ENCODE data around the gene CRNKL1. TPM values are rescaled to one million over a fixed set of nuclear protein-coding genes. Genes with fewer than 3 reads are reported as not detected.
A peak's percentile ranks its signal among the peaks of the same experiment; 100 is the strongest.

CRNKL1 gene
- total RNA-seq, 6 experiments from 2014 or later, result 17.5 to 24.0 (median 19.3) TPM

GRCh38 chr20:20022498-20022897 lies 29.8 kb downstream of the CRNKL1 start:
- Mint-ChIP-seq H3K27me3 (ENCODE audit: insufficient read depth) (peaks cover 3% of the 10 kb centered on the region; the same call in 1 of the 2 replicates), H3K4me3 (no peak overlapping the region; the same call in 1 of the 2 replicates), H3K36me3 (ENCODE audit: low read depth) (peaks cover 19% of the 10 kb centered on the region), H3K27ac (peak overlapping the region; percentile 43; the same call in 1 of the 2 replicates), H3K4me1 (ENCODE audit: low read depth) (peaks cover 66% of the 10 kb centered on the region), H3K9me3 (no peaks in the 10 kb centered on the region)
- no peak for TF ChIP-seq CTCF (IDR thresholded peaks at IDR 0.05)
- DNase-seq, result no peak

GRCh38 chr20:20021835-20022234 lies 30.4 kb downstream of the CRNKL1 start:
- H3K4me1 Mint-ChIP-seq (ENCODE audit: low read depth), result peaks cover 69% of the 10 kb centered on the region
- H3K27me3 Mint-ChIP-seq (ENCODE audit: insufficient read depth), result peaks cover 4% of the 10 kb centered on the region; the same call in 1 of the 2 replicates
- TF ChIP-seq CTCF (IDR thresholded peaks at IDR 0.05), result no peak
- H3K36me3 Mint-ChIP-seq (ENCODE audit: low read depth), result peaks cover 17% of the 10 kb centered on the region
- H3K27ac Mint-ChIP-seq, result peak overlapping the region; percentile 38; the same call in 1 of the 2 replicates
- H3K9me3 Mint-ChIP-seq, result no peaks in the 10 kb centered on the region
- no peak for DNase-seq
- no peak overlapping the region for H3K4me3 Mint-ChIP-seq

GRCh38 chr20:20020908-20021307 lies 31.4 kb downstream of the CRNKL1 start:
- H3K4me1 Mint-ChIP-seq (ENCODE audit: low read depth), result peaks cover 78% of the 10 kb centered on the region
- no peaks in the 10 kb centered on the region for H3K9me3 Mint-ChIP-seq
- H3K4me3 Mint-ChIP-seq, result no peak overlapping the region
- peak overlapping the region; percentile 52; the same call in 1 of the 2 replicates for H3K27ac Mint-ChIP-seq
- H3K36me3 Mint-ChIP-seq (ENCODE audit: low read depth), result peaks cover 15% of the 10 kb centered on the region
- DNase-seq, result no peak
- TF ChIP-seq CTCF (IDR thresholded peaks at IDR 0.05), result no peak
- H3K27me3 Mint-ChIP-seq (ENCODE audit: insufficient read depth), result 0 out of 2 replicates have a peak, but pooled peaks cover 1% of the 10 kb centered on the region

GRCh38 chr20:20019123-20019522 lies 33.1 kb downstream of the CRNKL1 start:
- H3K36me3 Mint-ChIP-seq (ENCODE audit: low read depth), result peaks cover 15% of the 10 kb centered on the region
- no peak for TF ChIP-seq CTCF (IDR thresholded peaks at IDR 0.05)
- H3K27ac Mint-ChIP-seq, result peak overlapping the region; percentile 59
- H3K4me1 Mint-ChIP-seq (ENCODE audit: low read depth), result peaks cover 62% of the 10 kb centered on the region
- peak overlapping the region; percentile 84; the same call in 1 of the 2 replicates for H3K4me3 Mint-ChIP-seq
- 0 out of 2 replicates have a peak, but pooled peaks cover 1% of the 10 kb centered on the region for H3K27me3 Mint-ChIP-seq (ENCODE audit: insufficient read depth)
- no peaks in the 10 kb centered on the region for H3K9me3 Mint-ChIP-seq
- DNase-seq, result no peak

GRCh38 chr20:20018366-20018765 lies 33.9 kb downstream of the CRNKL1 start:
- Mint-ChIP-seq H3K4me3 (peak overlapping the region; percentile 84), H3K36me3 (ENCODE audit: low read depth) (peaks cover 15% of the 10 kb centered on the region), H3K9me3 (no peaks in the 10 kb centered on the region), H3K4me1 (ENCODE audit: low read depth) (peaks cover 54% of the 10 kb centered on the region), H3K27ac (peak overlapping the region; percentile 59), H3K27me3 (ENCODE audit: insufficient read depth) (0 out of 2 replicates have a peak, but pooled peaks cover 1% of the 10 kb centered on the region)
- TF ChIP-seq CTCF (IDR thresholded peaks at IDR 0.05), result no peak
- no peak for DNase-seq
